ENCODE data around the gene FAM13B.
"Not testable (repeated sequence)": the region's sequence is repeated elsewhere in the genome, so short reads cannot be mapped to it uniquely, and the experiment has no call there.

FAM13B gene

GRCh38 chr5:137995749-137996128 is 37.1 kb downstream of the FAM13B start:
- no peak overlapping the region for H3K27ac ChIP-seq
- no peak for TF ChIP-seq CTCF (IDR thresholded peaks at IDR 0.05)
- no peak for DNase-seq (ENCODE audit: low spot score)
- H3K4me3 ChIP-seq: no peak overlapping the region

- no peak overlapping the region for H3K27ac ChIP-seq
- TF ChIP-seq CTCF (IDR thresholded peaks at IDR 0.05): no peak
- H3K4me3 ChIP-seq: no peak overlapping the region
- DNase-seq (ENCODE audit: low spot score): no peak
Measured at GRCh38 chr5:137995077-137995748, 37.7 kb downstream of the FAM13B start.

- no peak for TF ChIP-seq CTCF (IDR thresholded peaks at IDR 0.05)
- H3K27ac ChIP-seq: no peak overlapping the region
Measured at GRCh38 chr5:137994556-137994955, 38.3 kb downstream of the FAM13B start.

GRCh38 chr5:137989419-137989818 is 43.5 kb downstream of the FAM13B start:
- Histone ChIP-seq H3K4me3 (no peak overlapping the region), H3K27ac (no peak overlapping the region)
- no peak for TF ChIP-seq CTCF (IDR thresholded peaks at IDR 0.05)
- DNase-seq (ENCODE audit: low spot score): no peak

More at GRCh38 chr5:137994556-137994955, 38.3 kb downstream of the FAM13B start:
- no peak for DNase-seq (ENCODE audit: low spot score)
- no peak overlapping the region for H3K4me3 ChIP-seq

- no peak for DNase-seq (ENCODE audit: low spot score)
- no peak overlapping the region for H3K27ac ChIP-seq
- no peak overlapping the region for H3K4me3 ChIP-seq
- no peak for TF ChIP-seq CTCF (IDR thresholded peaks at IDR 0.05)
Measured at GRCh38 chr5:137975208-137975607, 57.7 kb downstream of the FAM13B start.

- not testable (repeated sequence) for H3K4me3 ChIP-seq; H3K27ac ChIP-seq; DNase-seq (ENCODE audit: low spot score)
Measured at GRCh38 chr5:137970384-137970783, 62.5 kb downstream of the FAM13B start.

- Histone ChIP-seq H3K27ac (no peak overlapping the region), H3K4me3 (no peak overlapping the region)
- no peak for TF ChIP-seq CTCF (IDR thresholded peaks at IDR 0.05)
- DNase-seq (ENCODE audit: low spot score): no peak
Measured at GRCh38 chr5:137960819-137961218, 72.1 kb downstream of the FAM13B start.

Data from coronary artery (tissue), 2 donors.